Ovary (tissue), 3 donors: ENCODE data around the gene SRSF7.

Experiments used
- CTCF ChIP-seq, 3 donors: fragments of 450-650 bp in 2 of 3; fragments of 200-600 bp in 1 of 3; IDR thresholded peaks; one replicate each; pipeline versions ENCODE4 v1.5.1 to v1.8.0; 2016 to 2022; ENCODE audit warnings: antibody characterized with exemption in 3 of 3, mild to moderate bottlenecking in 1 of 3
- EP300 ChIP-seq: sonication (generic); formaldehyde crosslinking; IDR thresholded peaks from one replicate; pipeline ENCODE4 v1.6.1; 2017; ENCODE audit warnings: antibody characterized with exemption
- POLR2A ChIP-seq: fragments of 450-650 bp; IDR thresholded peaks from one replicate; pipeline ENCODE4 v1.6.1; 2017; ENCODE audit warnings: antibody characterized with exemption, mild to moderate bottlenecking, moderate library complexity
- donor health status: DM: no; HTN: no; CAD: no.

GRCh38 chr2:38789691-38790090, 38.5 kb upstream of the SRSF7 start:
- no peak for TF ChIP-seq CTCF (IDR thresholded peaks at IDR 0.05)
- TF ChIP-seq EP300, result no peak
- no peak for TF ChIP-seq POLR2A
